ENCODE data around the gene GPC3.

Gene GPC3

DNA sequence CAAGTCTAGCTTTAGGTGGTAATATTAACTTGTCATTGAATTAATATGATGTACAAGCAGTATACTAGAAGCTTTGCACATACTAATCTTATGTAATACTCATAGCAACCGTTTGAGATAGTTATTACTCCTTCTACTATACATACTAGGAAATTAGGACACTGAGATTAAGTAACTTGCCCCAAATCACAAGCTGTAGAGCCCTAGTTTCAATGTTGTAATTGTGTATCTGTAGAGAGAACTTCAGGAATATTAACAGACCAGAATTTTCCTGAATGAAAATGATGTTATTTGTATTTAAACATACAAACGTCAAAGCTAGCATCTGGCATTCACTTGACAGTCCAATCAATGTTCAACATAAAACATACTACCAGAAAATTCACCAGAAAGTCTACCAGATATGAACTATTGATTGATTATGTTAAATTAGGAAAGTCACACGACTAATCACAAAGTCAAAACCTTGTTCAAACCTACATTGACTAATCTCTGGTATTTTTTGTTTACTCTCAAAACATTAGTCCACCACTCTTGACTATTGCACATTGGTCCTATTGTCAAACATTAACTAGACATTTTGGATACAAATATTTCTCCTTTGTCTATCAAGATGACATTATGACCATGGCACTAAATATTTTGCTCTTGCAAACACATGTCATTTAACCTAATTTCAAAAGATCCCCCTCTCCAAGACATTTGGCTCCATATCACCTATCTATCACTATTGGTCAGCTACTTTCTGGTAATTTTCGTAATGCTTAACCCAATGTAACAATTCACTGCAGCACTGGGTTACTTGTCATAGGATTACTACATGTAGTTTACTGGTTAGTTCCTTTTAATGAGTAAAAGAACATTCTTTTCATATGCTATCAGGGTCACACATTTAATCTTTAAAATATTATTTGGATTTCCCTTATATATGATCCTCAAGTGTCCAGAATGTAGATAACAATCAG, 100.7 kb downstream of the GPC3 start:
- DNase-seq (ENCODE audit: low read depth), result no peak

DNA sequence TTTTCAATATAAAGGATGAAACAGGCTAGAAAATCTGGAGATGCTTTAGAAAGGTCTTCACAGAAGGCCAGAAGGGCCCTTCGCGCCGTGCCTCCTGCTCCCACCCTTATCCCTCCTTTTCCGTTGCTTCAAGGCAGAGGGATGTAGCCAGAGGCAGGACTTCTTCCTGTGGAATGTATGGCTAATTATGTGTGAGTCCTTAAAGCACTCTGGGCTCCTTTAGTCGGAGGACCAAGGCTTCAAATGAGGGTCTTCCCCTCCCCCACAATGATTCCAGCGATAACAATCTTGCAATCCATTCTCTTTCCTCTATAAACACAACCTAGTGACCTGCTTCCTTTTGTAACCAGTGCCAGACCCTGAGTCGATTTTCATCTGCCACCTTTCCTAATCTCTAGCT, 103.5 kb downstream of the GPC3 start:
- DNase-seq (ENCODE audit: low read depth), result no peak

DNA sequence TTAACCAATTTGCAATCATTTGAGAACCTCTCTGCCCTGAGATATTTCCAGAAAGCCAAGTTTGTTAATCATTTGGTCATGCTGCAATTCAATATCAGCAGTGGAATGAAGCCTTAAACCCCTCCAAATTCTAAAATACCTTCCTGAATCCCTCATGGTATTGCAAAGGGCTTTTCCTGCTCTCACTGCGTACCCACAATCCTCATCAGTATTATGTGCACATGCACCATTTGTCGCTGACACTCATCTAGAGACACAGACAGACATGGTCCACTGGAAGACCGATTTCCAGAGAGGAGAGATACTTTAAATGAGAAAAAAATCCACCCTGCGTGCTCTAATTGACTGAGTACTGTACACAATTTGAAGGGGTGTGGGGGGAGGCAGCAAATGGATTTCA, 104.4 kb downstream of the GPC3 start:
- DNase-seq (ENCODE audit: low read depth), result no peak

DNA sequence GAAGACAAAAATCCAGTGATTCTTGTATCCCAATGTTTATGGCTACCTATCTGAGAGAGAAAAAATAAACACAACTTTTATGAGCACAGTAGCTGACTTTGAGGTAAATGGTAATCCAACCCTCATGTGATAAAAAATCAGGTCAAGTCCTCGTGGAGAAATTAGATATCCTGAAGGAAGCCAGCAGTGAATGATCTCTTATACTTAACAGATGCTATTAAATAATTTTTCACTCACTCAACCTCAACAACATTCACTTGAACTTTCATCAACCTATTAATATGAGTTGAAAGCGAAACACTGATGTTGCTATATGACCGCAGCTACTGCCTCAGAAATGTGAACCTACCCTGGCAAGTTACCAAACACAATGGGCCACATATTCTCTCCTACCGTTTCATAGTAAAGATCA, 105.4 kb downstream of the GPC3 start:
- DNase-seq (ENCODE audit: low read depth), result no peak

DNA sequence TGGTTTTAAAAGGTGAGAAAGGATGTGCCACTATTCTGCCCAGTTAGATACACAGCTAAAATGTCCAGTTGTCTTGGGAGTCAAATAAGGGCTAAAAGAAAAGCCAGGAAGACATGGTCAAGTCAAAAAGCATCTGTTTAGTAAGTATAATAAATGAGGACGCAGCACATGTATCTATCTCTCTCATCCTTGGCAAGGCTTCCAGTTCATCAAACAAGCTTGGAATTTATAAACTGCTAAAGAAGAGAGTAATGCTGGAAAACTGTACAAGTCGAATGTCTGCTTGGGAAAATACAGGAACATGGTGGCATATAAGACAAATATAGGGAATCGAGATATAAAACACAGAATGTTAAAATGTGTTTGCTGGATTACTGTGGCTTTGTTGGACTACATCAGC, 106.7 kb downstream of the GPC3 start:
- DNase-seq (ENCODE audit: low read depth), result no peak

DNA sequence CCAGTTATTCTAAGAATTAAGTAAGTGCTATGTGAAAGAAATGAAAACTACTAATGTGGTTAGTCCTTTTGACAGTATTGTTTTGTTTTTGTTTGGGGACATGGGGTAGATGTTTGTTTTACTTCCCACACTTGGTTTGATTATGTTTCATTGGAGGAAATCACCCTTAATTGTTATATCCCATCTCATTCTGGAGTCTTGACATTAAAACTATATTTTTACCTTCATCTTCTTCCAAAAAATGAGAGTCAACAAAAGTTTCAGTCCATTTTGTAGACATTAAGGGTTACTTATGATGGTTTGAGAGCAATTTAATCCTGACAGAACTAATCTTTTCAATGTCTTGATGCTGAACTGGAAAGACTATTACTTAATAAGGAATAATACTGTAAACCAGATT, 108.7 kb downstream of the GPC3 start:
- no peak for DNase-seq (ENCODE audit: low read depth)

DNA sequence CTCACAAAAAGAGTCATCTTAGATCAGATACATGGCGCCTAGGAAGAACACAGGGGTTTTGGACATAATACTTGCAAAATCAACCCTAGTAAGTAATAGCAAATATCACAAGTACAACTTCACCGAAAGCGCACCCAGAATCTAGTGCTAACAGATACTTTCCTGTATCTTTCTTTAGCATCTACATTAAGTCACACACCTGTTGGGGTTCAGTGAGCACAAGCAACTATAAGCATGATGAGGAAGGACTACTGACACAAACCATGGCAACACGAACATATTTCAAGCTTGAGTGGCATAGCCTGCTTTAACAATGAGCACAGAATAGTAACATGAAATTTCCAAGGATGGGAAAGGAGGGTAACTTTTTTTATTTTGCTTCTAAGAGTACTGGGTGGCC, 116.1 kb downstream of the GPC3 start:
- no peak for DNase-seq (ENCODE audit: low read depth)

DNA sequence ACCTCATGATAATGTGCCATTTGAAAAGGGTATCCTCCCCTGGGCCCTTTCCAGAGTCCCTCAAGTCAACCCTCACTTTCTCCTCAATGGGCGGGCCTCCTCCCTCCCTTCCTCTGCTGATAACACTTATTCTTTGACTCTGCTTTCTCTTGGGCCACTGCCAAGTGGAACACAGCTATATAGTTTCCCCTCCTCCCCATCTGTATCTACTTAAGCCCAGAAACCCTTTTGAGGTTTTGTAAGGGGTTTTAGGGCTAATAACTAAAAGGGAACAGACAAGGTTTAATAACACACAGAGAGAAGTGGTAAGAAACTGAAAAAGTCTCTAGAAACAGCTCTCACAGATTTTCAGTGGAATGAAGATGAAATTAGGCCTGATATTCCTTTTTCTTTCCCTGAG, 116.7 kb downstream of the GPC3 start:
- no peak for DNase-seq (ENCODE audit: low read depth)

DNA sequence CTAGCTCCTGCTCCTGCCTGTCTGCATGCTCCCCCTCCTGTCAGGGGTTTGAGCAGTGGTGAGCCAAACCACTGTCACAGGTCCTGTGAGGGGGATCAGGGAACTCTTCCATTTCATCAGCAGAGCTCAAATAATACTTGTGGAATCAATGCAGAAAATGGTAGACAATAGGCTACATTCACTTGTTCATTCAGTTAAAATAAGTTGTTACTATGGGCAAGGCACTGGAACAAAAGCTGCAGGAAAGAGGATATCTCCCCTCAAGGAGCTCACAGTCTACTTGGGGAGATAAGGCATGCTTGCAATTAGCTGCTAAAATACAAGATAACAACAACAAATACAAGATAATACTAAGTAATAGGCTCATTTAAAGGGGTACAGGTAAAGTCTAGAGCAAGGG, 117.1 kb downstream of the GPC3 start:
- DNase-seq (ENCODE audit: low read depth), result no peak

DNA sequence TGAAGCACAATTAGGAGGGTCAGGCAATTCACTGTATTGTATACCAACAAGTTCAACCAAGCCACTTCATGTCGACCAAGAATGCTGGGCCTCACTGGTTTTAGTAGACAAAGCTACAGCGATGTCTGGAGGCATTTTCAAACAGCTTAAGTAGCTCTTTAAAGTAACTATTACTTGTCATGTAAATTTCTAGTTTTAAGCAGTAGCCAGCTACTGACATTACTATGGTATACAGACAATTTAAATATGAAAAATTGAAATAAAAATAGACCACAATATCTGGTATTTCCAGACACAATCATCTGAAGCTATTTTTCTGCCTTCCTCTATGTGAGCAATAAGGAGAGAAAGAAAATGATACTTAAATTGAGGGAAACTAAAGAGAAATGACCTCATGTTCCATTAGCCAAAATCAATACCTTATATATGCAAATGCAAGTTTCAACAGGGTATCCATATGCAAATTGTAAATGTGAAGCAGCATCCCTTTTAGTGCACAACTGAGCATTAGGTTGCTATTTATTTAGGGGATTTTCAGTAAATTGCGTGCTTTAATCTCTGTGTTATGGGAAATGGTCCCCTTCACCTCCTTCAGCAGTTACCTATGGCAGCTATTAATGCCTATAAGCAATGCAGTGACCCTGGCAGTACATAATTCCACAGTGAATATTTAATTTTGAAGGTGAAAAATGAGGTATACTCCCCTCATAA, 119.5 kb downstream of the GPC3 start:
- no peak for DNase-seq (ENCODE audit: low read depth)

DNA sequence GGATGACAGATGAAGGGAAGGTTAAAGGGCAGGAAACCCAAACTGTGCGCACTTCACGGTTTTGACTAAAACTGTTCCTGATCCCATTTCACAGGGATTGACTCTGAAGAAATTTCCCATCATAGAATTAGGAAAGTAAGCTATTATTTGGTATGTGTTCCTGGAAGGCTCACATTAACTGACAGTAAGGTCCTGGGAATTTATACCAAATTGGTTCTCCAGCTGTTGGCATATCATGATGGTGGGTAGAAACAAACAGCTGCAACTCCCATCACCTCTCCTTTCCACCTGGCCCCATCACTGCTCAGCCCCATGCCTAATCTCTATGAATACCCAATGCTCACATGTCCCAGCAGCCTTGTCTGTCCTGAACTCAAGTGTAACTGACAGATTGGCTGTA, 121.2 kb downstream of the GPC3 start:
- DNase-seq (ENCODE audit: low read depth), result no peak

DNA sequence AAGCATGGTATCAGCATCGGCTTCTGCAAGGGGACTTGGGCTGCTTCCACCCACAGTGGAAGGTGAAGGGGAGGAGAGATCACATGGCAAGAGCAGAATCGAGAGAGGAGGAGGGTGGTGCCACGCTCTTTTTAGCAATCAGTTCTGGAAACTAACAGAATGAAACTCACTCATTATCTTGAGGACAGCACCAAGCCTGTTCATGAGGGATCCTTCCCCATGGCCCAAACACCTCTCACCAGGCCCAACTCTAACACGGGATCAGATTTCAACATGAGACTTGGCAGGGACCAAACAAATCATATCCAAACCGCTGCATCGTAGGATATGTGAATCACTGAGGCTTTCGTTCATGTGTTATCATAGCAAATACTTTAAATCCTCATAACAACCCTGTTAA, 125.5 kb downstream of the GPC3 start:
- DNase-seq (ENCODE audit: low read depth), result peak; percentile 56

DNA sequence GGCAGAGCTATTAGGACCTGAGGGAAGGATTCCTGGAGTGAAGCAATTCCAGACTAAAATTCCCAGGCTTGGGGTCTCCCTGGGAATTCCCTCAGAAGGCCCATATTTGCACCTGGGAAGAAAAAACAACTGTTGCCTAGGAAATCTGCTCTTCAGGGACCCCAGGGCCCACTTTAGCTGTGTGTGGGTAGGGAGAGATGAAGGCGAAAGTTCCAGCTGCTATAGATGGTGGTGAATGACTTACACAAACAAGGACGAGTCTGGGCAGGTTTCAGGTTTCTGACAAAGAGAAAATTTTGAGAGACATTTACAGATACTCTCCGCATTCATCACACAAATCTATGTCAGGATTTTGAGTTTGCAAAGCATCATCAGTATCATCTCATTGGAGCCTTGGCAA, 126.1 kb downstream of the GPC3 start:
- no peak for DNase-seq (ENCODE audit: low read depth)

DNA sequence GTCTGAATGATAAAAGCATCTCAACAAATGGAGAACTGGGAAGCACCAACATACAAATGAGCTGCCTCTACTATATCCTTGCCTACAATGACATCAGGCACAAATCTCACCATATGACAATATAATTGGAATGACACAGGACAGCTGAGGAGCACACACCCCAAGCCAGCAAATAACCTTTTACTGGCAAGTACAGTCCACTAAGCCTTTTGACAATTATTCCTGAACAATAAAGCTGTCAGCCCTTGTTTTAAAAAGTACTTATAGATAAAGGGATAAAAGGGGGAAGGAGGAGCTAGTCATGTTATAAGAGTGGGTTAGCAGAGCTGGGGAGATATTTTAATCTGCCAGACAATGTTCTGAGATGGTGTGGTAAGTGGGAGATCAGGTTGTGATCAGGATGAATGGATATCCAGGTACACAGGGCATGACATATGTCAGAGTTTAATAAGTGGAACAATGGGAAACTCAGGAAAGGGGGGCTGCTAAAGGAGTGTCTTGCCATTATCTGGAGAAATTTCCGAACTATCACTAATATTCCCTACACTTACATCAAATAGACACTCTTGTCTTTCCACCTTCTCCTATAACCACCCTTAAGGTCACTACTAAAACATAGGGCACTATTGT, 127.6 kb downstream of the GPC3 start:
- no peak for DNase-seq (ENCODE audit: low read depth)

DNA sequence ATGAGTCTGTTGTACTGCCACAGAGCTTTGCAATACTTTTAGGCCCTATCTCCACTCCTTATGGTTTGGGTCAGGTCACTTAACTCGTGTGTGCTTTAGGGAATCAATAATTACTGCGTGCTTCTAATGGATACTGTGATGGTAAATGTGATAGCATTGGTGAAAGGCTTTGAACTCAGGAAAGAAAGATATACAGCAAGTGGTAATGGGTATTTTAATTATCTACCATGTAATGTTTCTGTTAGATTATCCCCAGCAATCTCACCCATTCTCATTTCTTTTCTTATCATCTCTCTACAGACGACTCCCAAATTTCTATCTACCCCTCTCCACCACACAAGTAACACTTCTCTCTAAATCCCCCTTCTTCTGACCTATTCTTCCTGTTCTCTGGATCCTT, 128.6 kb downstream of the GPC3 start:
- no peak for DNase-seq (ENCODE audit: low read depth)

DNA sequence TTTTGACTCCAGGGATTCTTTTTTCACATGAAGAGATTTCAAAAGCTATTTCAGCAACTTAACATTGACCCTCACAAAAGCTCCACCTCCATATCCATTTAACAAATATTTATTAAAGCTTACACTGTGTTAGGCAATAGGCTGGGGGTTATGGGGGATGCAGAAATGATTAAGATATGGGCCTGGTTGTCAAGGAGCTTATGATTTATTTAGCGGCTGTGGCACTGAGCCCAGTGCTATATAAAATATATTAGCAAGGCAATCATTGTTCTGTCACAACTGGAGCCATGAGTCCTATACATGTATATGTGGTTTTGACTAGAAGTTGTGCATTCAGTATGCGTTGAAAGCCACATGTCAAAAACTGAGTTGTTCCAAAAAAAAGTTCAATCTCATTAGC, 131.1 kb downstream of the GPC3 start:
- DNase-seq (ENCODE audit: low read depth), result no peak

DNA sequence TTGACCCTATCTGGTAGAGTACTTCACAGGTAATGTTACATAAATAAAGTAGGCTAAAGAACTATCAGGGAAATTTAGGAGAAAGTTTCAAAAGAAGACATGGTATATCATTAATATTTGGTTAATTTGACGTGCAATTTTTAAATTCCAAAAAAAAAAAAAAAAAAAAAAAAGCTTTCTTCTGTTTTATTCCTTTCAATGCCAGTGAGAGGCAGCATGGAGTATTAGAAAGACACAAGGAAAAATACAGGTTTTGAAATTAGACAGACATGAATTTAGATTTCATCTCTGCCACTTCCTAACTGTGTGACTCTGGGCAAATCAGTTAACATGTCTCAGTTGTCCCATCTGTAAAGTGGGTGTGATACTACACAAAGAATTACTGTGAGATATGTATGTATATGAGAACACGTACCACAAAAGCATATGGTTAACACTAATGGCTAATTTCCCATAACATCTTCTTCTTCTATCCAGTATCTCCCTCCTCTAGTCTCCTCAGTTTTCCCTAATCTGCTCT, 132.5 kb downstream of the GPC3 start:
- no peak for DNase-seq (ENCODE audit: low read depth)

DNA sequence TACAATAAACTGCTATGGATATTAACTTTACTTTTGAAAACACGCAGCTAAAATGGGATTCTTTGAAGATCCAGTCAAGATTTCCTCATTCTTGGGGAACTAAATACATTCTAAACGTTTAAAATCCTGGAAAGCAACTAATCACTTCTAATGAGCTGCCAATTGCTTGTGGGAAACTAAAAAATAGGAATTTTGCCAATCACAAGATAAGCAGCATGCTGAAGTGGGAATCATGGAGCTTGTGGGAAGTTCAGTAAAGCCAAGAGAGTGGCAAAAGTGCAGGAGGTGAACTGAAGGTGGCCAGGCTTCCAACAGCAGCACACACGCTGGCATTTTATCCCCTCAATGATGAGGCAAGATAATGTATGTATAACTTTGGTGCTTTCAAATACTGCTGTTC, 133.0 kb downstream of the GPC3 start:
- no peak for DNase-seq (ENCODE audit: low read depth)

DNA sequence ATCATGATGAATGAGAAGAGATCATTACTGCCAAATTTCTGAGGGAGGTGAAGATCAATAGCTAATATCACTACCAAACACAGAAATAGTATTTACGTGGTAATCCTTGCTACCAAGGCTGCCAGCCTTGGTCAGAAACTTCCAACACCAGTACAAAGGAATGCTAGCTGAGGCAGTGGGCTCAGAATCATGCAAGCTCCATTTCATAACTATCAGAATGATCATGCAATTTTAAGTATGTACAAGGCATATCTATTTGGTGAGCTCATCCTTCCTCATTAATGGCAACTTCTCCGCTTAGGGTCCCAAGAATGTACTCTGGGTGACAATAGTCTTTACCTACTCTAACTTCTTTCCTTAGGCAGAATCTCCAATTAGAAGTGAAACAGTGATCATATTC, 135.0 kb downstream of the GPC3 start:
- no peak for DNase-seq (ENCODE audit: low read depth)

DNA sequence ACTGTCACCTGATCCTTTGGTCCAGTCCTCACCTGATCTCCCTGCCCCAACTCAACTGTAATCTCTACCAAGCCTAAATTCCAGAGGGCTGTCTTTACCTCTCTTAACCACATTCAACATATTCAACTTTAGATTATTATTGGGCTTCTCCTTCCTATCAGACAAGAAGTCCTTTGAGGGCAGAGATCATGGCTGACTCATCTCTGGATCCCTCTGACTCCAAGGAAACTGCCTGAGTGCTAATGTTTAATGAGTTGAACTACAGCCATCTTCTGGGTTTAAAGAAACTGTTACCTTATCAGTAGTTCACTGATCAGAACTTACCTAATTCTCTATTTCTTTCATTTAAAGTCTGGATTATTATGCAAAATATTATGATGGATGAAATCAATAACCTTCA, 135.7 kb downstream of the GPC3 start:
- no peak for DNase-seq (ENCODE audit: low read depth)

DNA sequence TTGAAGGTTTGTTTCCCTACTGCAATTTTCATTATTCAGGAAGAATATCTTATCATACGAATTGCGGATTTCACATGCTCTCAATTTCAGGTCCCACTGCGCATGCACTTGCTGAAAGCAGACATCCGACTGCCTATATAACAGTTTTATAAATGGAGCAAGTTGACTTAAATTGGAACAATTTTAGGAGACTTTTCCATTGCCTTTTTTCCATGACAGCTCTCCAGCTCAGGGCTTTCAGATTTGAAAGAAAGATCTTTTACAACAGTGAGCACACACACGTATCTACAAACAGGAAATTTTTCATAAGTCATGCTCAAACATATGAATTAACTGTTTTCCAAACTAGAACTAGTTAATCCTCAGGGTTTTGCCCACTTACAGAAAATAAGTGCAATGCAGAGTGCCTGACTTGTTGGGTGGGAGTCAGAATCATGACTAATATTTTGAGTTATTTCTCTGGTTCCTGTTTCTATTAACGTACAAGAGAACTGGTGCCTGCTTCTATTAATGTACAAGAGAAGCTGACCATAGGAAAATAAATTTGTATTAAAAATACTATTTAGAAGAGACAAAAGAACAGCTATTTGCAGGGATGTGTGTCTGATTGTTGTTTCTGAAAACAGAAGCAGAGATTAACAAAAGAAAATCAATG, 137.9 kb downstream of the GPC3 start:
- no peak for DNase-seq (ENCODE audit: low read depth)

DNA sequence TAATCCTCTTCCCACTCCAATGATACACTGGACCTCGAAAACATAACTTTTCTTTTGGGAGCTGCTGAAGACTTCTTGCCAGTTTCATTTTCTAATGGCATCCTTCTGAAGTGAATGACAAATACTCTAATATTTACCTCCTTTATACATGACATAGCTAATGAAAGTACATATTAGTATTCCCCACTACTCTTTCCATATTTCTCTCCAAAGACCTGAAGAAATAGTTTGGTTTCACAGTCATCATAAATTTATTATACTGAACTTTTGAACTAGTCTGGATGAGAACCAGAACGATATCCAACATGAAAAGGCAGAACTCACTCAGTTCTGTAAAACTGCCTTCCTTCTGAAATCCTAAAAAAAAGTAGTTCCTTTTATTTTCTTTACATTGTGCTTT, 139.1 kb downstream of the GPC3 start:
- no peak for DNase-seq (ENCODE audit: low read depth)
